ENCODE results near the gene CFAP57.

Gene CFAP57

GRCh38 chr1:43220905-43221778 lies 49.0 kb downstream of the CFAP57 start:
- DNase-seq: peak; percentile 38
- in situ Hi-C loops (cut with MboI; ENCODE audit: low pct_unique_long_range_greater_than_20kb, low sequenced_read_pairs): no loop called here

- in situ Hi-C loops (cut with MboI; ENCODE audit: low pct_unique_long_range_greater_than_20kb, low sequenced_read_pairs): no loop called here
- DNase-seq: no peak
Measured at GRCh38 chr1:43221797-43222196, 49.7 kb downstream of the CFAP57 start.

- DNase-seq: no peak
- in situ Hi-C loops (cut with MboI; ENCODE audit: low pct_unique_long_range_greater_than_20kb, low sequenced_read_pairs): no loop called here
Measured at GRCh38 chr1:43222879-43223278, 50.7 kb downstream of the CFAP57 start.

GRCh38 chr1:43225168-43225567 lies 53.0 kb downstream of the CFAP57 start:
- in situ Hi-C loops (cut with MboI; ENCODE audit: low pct_unique_long_range_greater_than_20kb, low sequenced_read_pairs): no loop called here

GRCh38 chr1:43227143-43227764 lies 55.1 kb downstream of the CFAP57 start:
- in situ Hi-C loops (cut with MboI; ENCODE audit: low pct_unique_long_range_greater_than_20kb, low sequenced_read_pairs): no loop called here
- DNase-seq: peak; percentile 77

More at GRCh38 chr1:43225168-43225567, 53.0 kb downstream of the CFAP57 start:
- DNase-seq: no peak

- DNase-seq: no peak
- in situ Hi-C loops (cut with MboI; ENCODE audit: low pct_unique_long_range_greater_than_20kb, low sequenced_read_pairs): loop anchor here (10.0 kb wide), 1 partner anchor 195 kb away; no protein-coding TSS in a partner anchor
Measured at GRCh38 chr1:43229826-43230780, 58.0 kb downstream of the CFAP57 start.

GRCh38 chr1:43232074-43232473 lies 59.9 kb downstream of the CFAP57 start:
- in situ Hi-C loops (cut with MboI; ENCODE audit: low pct_unique_long_range_greater_than_20kb, low sequenced_read_pairs): loop anchor here (10.0 kb wide), 1 partner anchor 193 kb away; no protein-coding TSS in a partner anchor
- DNase-seq: no peak

- in situ Hi-C loops (cut with MboI; ENCODE audit: low pct_unique_long_range_greater_than_20kb, low sequenced_read_pairs): loop anchor here (10.0 kb wide), 1 partner anchor 192 kb away; no protein-coding TSS in a partner anchor
- DNase-seq: no peak
Measured at GRCh38 chr1:43232482-43232881, 60.4 kb downstream of the CFAP57 start.

GRCh38 chr1:43233631-43234030 lies 61.5 kb downstream of the CFAP57 start:
- in situ Hi-C loops (cut with MboI; ENCODE audit: low pct_unique_long_range_greater_than_20kb, low sequenced_read_pairs): loop anchor here (10.0 kb wide), 1 partner anchor 191 kb away; no protein-coding TSS in a partner anchor
- no peak for DNase-seq

GRCh38 chr1:43234267-43234666 lies 62.1 kb downstream of the CFAP57 start:
- in situ Hi-C loops (cut with MboI; ENCODE audit: low pct_unique_long_range_greater_than_20kb, low sequenced_read_pairs): loop anchor here (10.0 kb wide), 1 partner anchor 191 kb away; no protein-coding TSS in a partner anchor
- no peak for DNase-seq

- DNase-seq: no peak
- in situ Hi-C loops (cut with MboI; ENCODE audit: low pct_unique_long_range_greater_than_20kb, low sequenced_read_pairs): loop anchor here (10.0 kb wide), 1 partner anchor 190 kb away; no protein-coding TSS in a partner anchor
Measured at GRCh38 chr1:43235040-43235439, 62.9 kb downstream of the CFAP57 start.

GRCh38 chr1:43235451-43236121 lies 63.5 kb downstream of the CFAP57 start:
- DNase-seq: no peak
- in situ Hi-C loops (cut with MboI; ENCODE audit: low pct_unique_long_range_greater_than_20kb, low sequenced_read_pairs): loop anchor here (10.0 kb wide), 1 partner anchor 189 kb away; no protein-coding TSS in a partner anchor

GRCh38 chr1:43237121-43237520 lies 65.0 kb downstream of the CFAP57 start:
- in situ Hi-C loops (cut with MboI; ENCODE audit: low pct_unique_long_range_greater_than_20kb, low sequenced_read_pairs): loop anchor here (10.0 kb wide), 1 partner anchor 188 kb away; no protein-coding TSS in a partner anchor
- DNase-seq: no peak

- DNase-seq: peak; percentile 69
- in situ Hi-C loops (cut with MboI; ENCODE audit: low pct_unique_long_range_greater_than_20kb, low sequenced_read_pairs): loop anchor here (10.0 kb wide), 1 partner anchor 187 kb away; no protein-coding TSS in a partner anchor
Measured at GRCh38 chr1:43238085-43238484, 66.0 kb downstream of the CFAP57 start.

GRCh38 chr1:43238991-43239469 lies 66.9 kb downstream of the CFAP57 start:
- in situ Hi-C loops (cut with MboI; ENCODE audit: low pct_unique_long_range_greater_than_20kb, low sequenced_read_pairs): loop anchor here (10.0 kb wide), 1 partner anchor 186 kb away; no protein-coding TSS in a partner anchor
- DNase-seq: no peak

GRCh38 chr1:43239484-43239883 lies 67.4 kb downstream of the CFAP57 start:
- DNase-seq: peak; percentile 64
- in situ Hi-C loops (cut with MboI; ENCODE audit: low pct_unique_long_range_greater_than_20kb, low sequenced_read_pairs): loop anchor here (10.0 kb wide), 1 partner anchor 185 kb away; no protein-coding TSS in a partner anchor

GRCh38 chr1:43241413-43241836 lies 69.3 kb downstream of the CFAP57 start:
- in situ Hi-C loops (cut with MboI; ENCODE audit: low pct_unique_long_range_greater_than_20kb, low sequenced_read_pairs): no loop called here
- DNase-seq: no peak

GRCh38 chr1:43243299-43243698 lies 71.2 kb downstream of the CFAP57 start:
- DNase-seq: no peak
- in situ Hi-C loops (cut with MboI; ENCODE audit: low pct_unique_long_range_greater_than_20kb, low sequenced_read_pairs): no loop called here

All from KBM-7 (cell line).